ENCODE measurements around the gene STAT3. TPM values are rescaled to one million over a fixed set of nuclear protein-coding genes. Genes with fewer than 3 reads are reported as not detected.

STAT3 gene
- total RNA-seq, 1 experiment from 2014 or later: 74.6 TPM

- intact Hi-C loops (cut with micrococcal nuclease; ENCODE audit: unreplicated experiment): no loop called here
- ChIA-PET POLR2A (ENCODE audit: unreplicated experiment) (interaction anchor here (0.8 kb wide), 1 partner anchor 720 kb away, joined by 7 read pairs; no protein-coding TSS in a partner anchor), CTCF (no interaction called here)
- Histone ChIP-seq H3K4me1 (replicated peaks; ENCODE audit: insufficient read depth) (peaks cover 24% of the 10 kb centered on the region), H4K20me1 (ENCODE audit: insufficient read depth) (no peaks in the 10 kb centered on the region), H3K27me3 (ENCODE audit: insufficient read depth, low read depth) (no peaks in the 10 kb centered on the region), H3K36me3 (ENCODE audit: low read depth) (no peaks in the 10 kb centered on the region), H3K9me3 (ENCODE audit: insufficient read depth, low read depth) (no peaks in the 10 kb centered on the region), H3F3A (ENCODE audit: insufficient read depth, low read depth) (peaks cover 4% of the 10 kb centered on the region; the same call in 1 of the 2 replicates), H3K27ac (peak overlapping the region; percentile 66), H2AFZ (peak overlapping the region; percentile 99), H3K9me2 (ENCODE audit: insufficient read depth) (no peaks in the 10 kb centered on the region), H3K79me2 (ENCODE audit: low read depth) (peaks cover 40% of the 10 kb centered on the region), H3K4me3 (peak overlapping the region; percentile 59), H3K4me2 (peak overlapping the region; percentile 78)
- DNase-seq: peak; percentile 54 to 67
- TSS peak; percentile 73 for BruUV-seq (replicated peaks)
- TF ChIP-seq CTCF (conservative IDR thresholded peaks at IDR 0.05): no peak
- TF ChIP-seq EZH2 (IDR thresholded peaks at IDR 0.05; ENCODE audit: low read depth): no peak
Measured at GRCh38 chr17:42276609-42277341, 111.5 kb downstream of the STAT3 start.

DNA sequence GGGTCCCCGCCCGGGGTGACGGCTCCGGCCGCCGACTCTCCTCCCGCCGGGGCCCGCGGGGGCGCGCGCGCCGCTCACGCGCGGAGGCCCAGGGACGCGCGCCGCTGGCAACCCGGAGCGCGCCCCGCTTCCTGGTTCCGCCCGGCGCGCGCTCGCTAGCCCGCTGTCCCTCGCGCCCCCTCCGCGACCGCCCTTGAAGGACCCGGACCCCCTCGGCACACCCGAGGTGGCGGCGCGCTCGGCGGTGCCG lies 112.0 kb downstream of the STAT3 start, which contains the start of gene STAT5B:
Gene STAT5B (minus strand): TSS at position 33 of the 250 bp plus-strand sequence. CDS start 44,264 bp downstream, outside the sequence.
- H3K27me3 ChIP-seq (ENCODE audit: insufficient read depth, low read depth): no peaks in the 10 kb centered on the region
- H3K4me2 ChIP-seq: peak within 1 kb of the TSS; percentile 99
- no peaks in the 10 kb centered on the region for H3K9me3 ChIP-seq (ENCODE audit: insufficient read depth, low read depth)
- H3K4me1 ChIP-seq (replicated peaks; ENCODE audit: insufficient read depth): peaks cover 24% of the 10 kb centered on the region
- TF ChIP-seq EZH2 (IDR thresholded peaks at IDR 0.05; ENCODE audit: low read depth) (no peak), CTCF (conservative IDR thresholded peaks at IDR 0.05) (no peak)
- no peaks in the 10 kb centered on the region for H3K36me3 ChIP-seq (ENCODE audit: low read depth)
- H4K20me1 ChIP-seq (ENCODE audit: insufficient read depth): no peaks in the 10 kb centered on the region
- peak within 1 kb of the TSS; percentile 99 for H2AFZ ChIP-seq
- H3K9me2 ChIP-seq (ENCODE audit: insufficient read depth): no peaks in the 10 kb centered on the region
- peaks cover 4% of the 10 kb centered on the region; the same call in 1 of the 2 replicates for H3F3A ChIP-seq (ENCODE audit: insufficient read depth, low read depth)
- peak in 1 of 2 experiments; percentile 61 for DNase-seq
- POLR2A ChIA-PET (ENCODE audit: unreplicated experiment): no interaction called here
- peak within 1 kb of the TSS; percentile 66 for H3K27ac ChIP-seq
- no TSS peak for BruUV-seq (replicated peaks)
- peak within 1 kb of the TSS; percentile 83 for H3K4me3 ChIP-seq
- H3K79me2 ChIP-seq (ENCODE audit: low read depth): peaks cover 44% of the 10 kb centered on the region
- CTCF ChIA-PET: no interaction called here
- intact Hi-C loops (cut with micrococcal nuclease; ENCODE audit: unreplicated experiment): no loop called here

GRCh38 chr17:42275527-42276358 lies 112.5 kb downstream of the STAT3 start:
- ChIA-PET POLR2A (ENCODE audit: unreplicated experiment) (interaction anchor here (0.7 kb wide), 1 partner anchor 8 kb away, joined by 4 read pairs; no protein-coding TSS in a partner anchor), CTCF (interaction anchor here (0.8 kb wide), 1 partner anchor 54 kb away, joined by 3 read pairs; no protein-coding TSS in a partner anchor)
- peaks cover 24% of the 10 kb centered on the region for H3K4me1 ChIP-seq (replicated peaks; ENCODE audit: insufficient read depth)
- no peak for DNase-seq
- peaks cover 48% of the 10 kb centered on the region for H3K79me2 ChIP-seq (ENCODE audit: low read depth)
- peaks cover 4% of the 10 kb centered on the region; the same call in 1 of the 2 replicates for H3F3A ChIP-seq (ENCODE audit: insufficient read depth, low read depth)
- no peaks in the 10 kb centered on the region for H3K36me3 ChIP-seq (ENCODE audit: low read depth)
- no peak overlapping the region for H3K27ac ChIP-seq
- peak overlapping the region; percentile 99 for H3K4me2 ChIP-seq
- H3K4me3 ChIP-seq: peak overlapping the region; percentile 83
- intact Hi-C loops (cut with micrococcal nuclease; ENCODE audit: unreplicated experiment): no loop called here
- H2AFZ ChIP-seq: peak overlapping the region; percentile 92
- H3K27me3 ChIP-seq (ENCODE audit: insufficient read depth, low read depth): no peaks in the 10 kb centered on the region
- TF ChIP-seq EZH2 (IDR thresholded peaks at IDR 0.05; ENCODE audit: low read depth) (no peak), CTCF (conservative IDR thresholded peaks at IDR 0.05) (no peak)
- H3K9me3 ChIP-seq (ENCODE audit: insufficient read depth, low read depth): no peaks in the 10 kb centered on the region
- no peaks in the 10 kb centered on the region for H3K9me2 ChIP-seq (ENCODE audit: insufficient read depth)
- BruUV-seq (replicated peaks): no TSS peak
- no peaks in the 10 kb centered on the region for H4K20me1 ChIP-seq (ENCODE audit: insufficient read depth)

Data from PC-9 (cell line).